Endothelial cell of umbilical vein (primary cell): ENCODE measurements around the gene RHOA. TPM values are rescaled to one million over a fixed set of nuclear protein-coding genes. Genes with fewer than 3 reads are reported as not detected.

Source experiments
- Bru-seq: library from RNA; stranded (reverse); fragments of 400-500 nt; gene quantifications from one replicate; lab custom pipeline; 2021; lab: Mats Ljungman, UMichigan
- BruChase-seq, 2 experiments: library from RNA; stranded (reverse); fragments of 400-500 nt; gene quantifications; one replicate each; lab custom pipeline; 2021; lab: Mats Ljungman, UMichigan
- BruUV-seq: library from RNA; stranded (reverse); fragments of 400-500 nt; replicated peaks from 2 replicates; lab custom pipeline; 2021; lab: Mats Ljungman, UMichigan
- CTCF ChIA-PET: fragments of 300-600, 350-600 bp; sonication (Branson Sonifier 250); formaldehyde crosslinking; loops from one replicate; lab custom pipeline; 2021; ENCODE audit warnings: antibody characterized with exemption, inconsistent platforms; lab: Charles Lee
- POLR2A ChIA-PET: fragments of 300-600, 350-600 bp; sonication (Branson Sonifier 250); formaldehyde crosslinking; loops from one replicate; lab custom pipeline; 2021; ENCODE audit warnings: antibody characterized with exemption, inconsistent platforms; lab: Charles Lee
- DNase-seq: peaks from one replicate; pipeline ENCODE4 v3.0.0-alpha.2; 2011; ENCODE audit warnings: low read depth, low spot score
- FAIRE-seq: peaks from 2 replicates; lab custom pipeline; 2011; peaks lifted over from hg19 to GRCh38; lab: Jason Lieb, UNC
- H2AFZ ChIP-seq: 2 replicates; pipeline ENCODE4 v1.6.0; 2012; ENCODE audit warnings: low read depth, low read length, control low read depth, inconsistent platforms
- H3K27ac ChIP-seq: 2 replicates; pipeline ENCODE4 v1.5.1; 2011; ENCODE audit warnings: low read depth, mild to moderate bottlenecking, control low read depth, low read length, moderate library complexity; ENCODE audit not compliant: insufficient read depth
- H3K27me3 ChIP-seq, 2 experiments: 2 replicates each; pipeline versions ENCODE4 v1.6.0 to v1.6.1; 2011; ENCODE audit warnings: low read length in 2 of 2, mixed read lengths in 1 of 2; ENCODE audit not compliant: control insufficient read depth in 2 of 2, insufficient read depth in 2 of 2
- H3K36me3 ChIP-seq, 2 experiments: 2 replicates in 1 of 2; 3 replicates in 1 of 2; pipeline ENCODE4 v1.5.1; 2011; ENCODE audit warnings: low read length in 2 of 2, mild to moderate bottlenecking in 1 of 2, moderate library complexity in 1 of 2; ENCODE audit not compliant: control insufficient read depth in 2 of 2, insufficient read depth in 2 of 2; ENCODE audit errors: extremely low read depth in 1 of 2
- H3K4me1 ChIP-seq: 3 replicates; pipeline ENCODE4 v1.5.1; 2011; ENCODE audit warnings: mild to moderate bottlenecking, low read length; ENCODE audit not compliant: control insufficient read depth, insufficient read depth; ENCODE audit errors: extremely low read depth
- H3K4me2 ChIP-seq: 2 replicates; pipeline ENCODE4 v1.6.1; 2011; ENCODE audit warnings: low read length, control low read depth, mixed read lengths; ENCODE audit not compliant: insufficient read depth
- H3K4me3 ChIP-seq, 3 experiments: fragments of 200-600 bp in 1 of 3; sonication (generic), shearing (Covaris generic) in 1 of 3; replicated peaks in 1 of 3; 2 replicates each; pipeline ENCODE4 v1.5.1; 2011 to 2016; ENCODE audit warnings: control low read depth in 3 of 3, low read length in 3 of 3, mild to moderate bottlenecking in 2 of 3, inconsistent platforms in 1 of 3, low read depth in 1 of 3, moderate library complexity in 1 of 3; ENCODE audit not compliant: insufficient read depth in 1 of 3
- H3K79me2 ChIP-seq: 2 replicates; pipeline ENCODE4 v1.6.0; 2012; ENCODE audit warnings: low read length, inconsistent platforms; ENCODE audit not compliant: control insufficient read depth, insufficient read depth
- H3K9ac ChIP-seq: replicated peaks from 2 replicates; pipeline ENCODE3; 2011; ENCODE audit warnings: low read length, control low read depth; ENCODE audit not compliant: insufficient read depth; ENCODE audit errors: extremely low read depth
- H3K9me1 ChIP-seq: replicated peaks from 3 replicates; pipeline ENCODE4 v1.6.0; 2011; ENCODE audit warnings: mild to moderate bottlenecking, low read length; ENCODE audit not compliant: control insufficient read depth, insufficient read depth; ENCODE audit errors: extremely low read depth
- H3K9me3 ChIP-seq: replicated peaks from 2 replicates; pipeline ENCODE4 v1.5.1; 2012; ENCODE audit warnings: low read length, inconsistent platforms; ENCODE audit not compliant: control insufficient read depth, insufficient read depth
- H4K20me1 ChIP-seq: replicated peaks from 2 replicates; pipeline ENCODE3; 2011; ENCODE audit warnings: mild to moderate bottlenecking, low read length; ENCODE audit not compliant: control insufficient read depth, insufficient read depth; ENCODE audit errors: extremely low read depth
- CTCF ChIP-seq, 2 donors: IDR thresholded peaks; 1 replicate in 1 of 2; 2 replicates in 1 of 2; pipeline ENCODE4 v1.5.1; 2011; ENCODE audit warnings: low read length in 2 of 2, mild to moderate bottlenecking in 2 of 2, moderate library complexity in 2 of 2, control low read depth in 1 of 2, inconsistent platforms in 1 of 2, low read depth in 1 of 2; ENCODE audit not compliant: insufficient read depth in 1 of 2; ENCODE audit errors: extremely low read depth in 1 of 2
- EZH2 ChIP-seq: IDR thresholded peaks from 2 replicates; pipeline ENCODE4 v1.6.1; 2012; ENCODE audit warnings: borderline replicate concordance, low read depth, mild to moderate bottlenecking, moderate library complexity, low read length, inconsistent platforms; ENCODE audit not compliant: severe bottlenecking
- JUN ChIP-seq: IDR thresholded peaks from 2 replicates; pipeline ENCODE4 v1.6.1; 2011; ENCODE audit warnings: borderline replicate concordance, low read depth; ENCODE audit not compliant: insufficient read length, insufficient read depth
- MAX ChIP-seq: IDR thresholded peaks from 2 replicates; pipeline ENCODE4 v1.6.1; 2011; ENCODE audit not compliant: insufficient read depth, insufficient read length
- POLR2A ChIP-seq: IDR thresholded peaks from 2 replicates; pipeline ENCODE4 v1.6.1; 2012; ENCODE audit warnings: low read depth, mild to moderate bottlenecking, control low read depth, low read length
- POLR2AphosphoS5 ChIP-seq: IDR thresholded peaks from 2 replicates; pipeline ENCODE4 v1.6.1; 2012; ENCODE audit warnings: low read depth, mild to moderate bottlenecking, control low read depth, low read length, moderate library complexity; ENCODE audit not compliant: insufficient read depth
- dilution Hi-C: fragments of 300-500 bp; cut with MboI; formaldehyde crosslinking; loops from one replicate; pipeline ENCODE4 v1.15.0; 2019; ENCODE audit warnings: low sequenced_read_pairs; ENCODE audit not compliant: extremely low pct_ligation_motif_present
- intact Hi-C: fragments of 100-400 bp; cut with micrococcal nuclease; formaldehyde crosslinking; loops from one replicate; pipeline ENCODE4 v1.10.0; 2022
- long read RNA-seq: library from polyadenylated mRNA; stranded (forward); transcript quantifications from one replicate; pipeline ENCODE4 v2.0.0, GENCODE V29; 2021
- polyA minus RNA-seq, 3 experiments: library from RNA; depleted of rRNA, polyadenylated mRNA; stranded (reverse); fragments of >200 nt; gene quantifications; 1 replicate in 1 of 3; 2 replicates in 2 of 3; pipeline ENCODE4 v1.2.3, GENCODE V29; 2011
- polyA plus RNA-seq, 4 experiments: library from polyadenylated mRNA; depleted of rRNA in 3 of 4; stranded (reverse) in 3 of 4; unstranded in 1 of 4; fragments of >200 nt; gene quantifications; 2 replicates each; pipeline versions ENCODE4 v1.2.1 to v1.2.3, GENCODE V29; 2011 to 2012; ENCODE audit warnings: missing spikeins in 1 of 4
- total RNA-seq: library from RNA; stranded (reverse); gene quantifications from 2 replicates; pipeline ENCODE4 v1.2.3, GENCODE V29; 2021

The RHOA gene
- total RNA-seq (571 and 580 TPM in 2 replicates), polyA plus RNA-seq (312 and 450 TPM in 2 replicates), polyA minus RNA-seq (565 and 590 TPM in 2 replicates), Bru-seq, nascent RNA (percentile 94 among the genes with signal in this experiment), BruChase-seq, experiment 1, labeled RNA remaining after a 6-hour chase (percentile 98 among the genes with signal in this experiment), BruChase-seq, experiment 2, labeled RNA remaining after a 2-hour chase (percentile 93 among the genes with signal in this experiment)
- 473 and 475 TPM in 2 replicates for polyA plus RNA-seq (2011; cell fraction: cytosol; rRNA removed)
- polyA plus RNA-seq (2011; cell fraction: nucleus; rRNA removed) = 203 and 216 TPM in 2 replicates
- polyA plus RNA-seq (2012) = 543 and 693 TPM in 2 replicates
- polyA minus RNA-seq (2011; cell fraction: cytosol; rRNA and poly(A)+ RNA removed) = 326 TPM
- polyA minus RNA-seq (2011; cell fraction: nucleus; rRNA and poly(A)+ RNA removed) = 104 and 106 TPM in 2 replicates
- long read RNA-seq, transcript RHOA-203 (6 exons, 961 nt) = minor isoform, 7 of 1,418 reads
- long read RNA-seq, transcript RHOA-206 (4 exons, 889 nt) = minor isoform, 7 of 1,418 reads
- long read RNA-seq, transcript RHOA-202 (5 exons, 2,031 nt) = major isoform, 1,254 of 1,418 reads
- long read RNA-seq, partial matches to known transcripts = 18 of 1,418 reads
- long read RNA-seq, other reads (novel, unspliced or antisense) = 132 of 1,418 reads

- Histone ChIP-seq H3K9me3 (no peaks in the 10 kb centered on the region), H3K9ac (peak within 1 kb of the TSS; percentile 94), H3K36me3 (peaks cover 0 to 4% of the 10 kb centered on the region in 2 experiments), H3K4me1 (peaks cover 35% of the 10 kb centered on the region), H4K20me1 (peaks cover 16% of the 10 kb centered on the region), H3K4me3 (peak within 1 kb of the TSS; percentile 69 to 100 (median 99)), H3K9me1 (no peaks in the 10 kb centered on the region), H3K27ac (peak within 1 kb of the TSS; percentile 79), H3K79me2 (peaks cover 62% of the 10 kb centered on the region), H3K4me2 (peak within 1 kb of the TSS; percentile 99), H2AFZ (peak within 1 kb of the TSS; percentile 38), H3K27me3 (no peaks in the 10 kb centered on the region)
- FAIRE-seq = peak; percentile 98
- POLR2A ChIA-PET = interaction anchor here (0.6 to 2.0 kb wide), 13 partner anchors 9 to 318 kb away, joined by 3 to 14 read pairs (median 5); partner anchors contain the start of genes NICN1, QRICH1 and USP4
- peak; percentile 100 for DNase-seq
- TSS peak; percentile 69 for BruUV-seq
- CTCF ChIA-PET = interaction anchor here (0.7 to 2.0 kb wide), 11 partner anchors 14 to 390 kb away, joined by 3 to 13 read pairs (median 4); partner anchors contain the start of genes GPX1, NDUFAF3, NICN1 and USP4
- intact Hi-C loops (loop anchor here (1.0 to 5.0 kb wide), 5 partner anchors 17 to 320 kb away; partner anchors contain the start of genes GPX1, NICN1, QRICH1 and USP4), dilution Hi-C loops (no loop called here)
- peak; percentile 98 for TF ChIP-seq POLR2AphosphoS5
- TF ChIP-seq CTCF (IDR thresholded peaks at IDR 0.05; ENCODE audit: extremely low read depth in 1 of 2, insufficient read depth in 1 of 2, low read depth in 1 of 2, low read length in 2 of 2) = no peak
- TF ChIP-seq JUN = no peak
- no peak for TF ChIP-seq EZH2
- peak; percentile 26 for TF ChIP-seq MAX
- TF ChIP-seq POLR2A = peak; percentile 99
These were observed at the start of gene RHOA, which contains the start of gene TCTA for GRCh38 chr3:49411968-49412631. Gene RHOA, minus strand, starts transcription at chr3:49411976. Its CDS starts 36,387 bp downstream, at chr3:49375589. Gene TCTA, plus strand, starts transcription at chr3:49412423. Its CDS starts 4 bp downstream, at chr3:49412427.
